Activated naive CD4-positive, alpha-beta T cell treated with anti-CD3 and anti-CD28 coated beads, Interleukin-2, amount 50 U/mL, for 16 hours (primary cell): ENCODE results near the gene PPME1.

ENCODE experiments used
- DNase-seq: peaks from one replicate; pipeline ENCODE4 v3.0.0-alpha.2; 2020

The PPME1 gene

GRCh38 chr11:74283580-74284180 lies 112.6 kb downstream of the PPME1 start:
- no peak for DNase-seq

GRCh38 chr11:74284466-74284865 lies 113.4 kb downstream of the PPME1 start:
- DNase-seq = no peak

GRCh38 chr11:74288161-74288560 lies 117.1 kb downstream of the PPME1 start:
- no peak for DNase-seq

- no peak for DNase-seq
Observed at GRCh38 chr11:74288911-74289310, 117.8 kb downstream of the PPME1 start.

GRCh38 chr11:74297484-74297883 lies 126.4 kb downstream of the PPME1 start:
- no peak for DNase-seq

- DNase-seq = no peak
Observed at GRCh38 chr11:74299015-74299414, 127.9 kb downstream of the PPME1 start.
